Esophagus squamous epithelium (tissue), 4 donors: Measurements from ENCODE around the gene PPA1.

Experiments used
- POLR2A ChIP-seq, 4 donors: fragments of 450-650 bp; IDR thresholded peaks; one replicate each; pipeline ENCODE4 v1.6.1; 2017; ENCODE audit warnings: antibody characterized with exemption in 4 of 4, mild to moderate bottlenecking in 4 of 4, moderate library complexity in 3 of 4
- TF ChIP-seq, protein P1 (sequence below), 6 experiments: fragments of 450-650 bp in 4 of 6; fragments of 200-600 bp in 2 of 6; sonication (generic) in 2 of 6; IDR thresholded peaks; one replicate each; pipeline ENCODE4 v1.5.1; 2016 to 2019; ENCODE audit warnings: antibody characterized with exemption in 6 of 6, mild to moderate bottlenecking in 4 of 6, moderate library complexity in 4 of 6

- TF ChIP-seq, protein P1, sequence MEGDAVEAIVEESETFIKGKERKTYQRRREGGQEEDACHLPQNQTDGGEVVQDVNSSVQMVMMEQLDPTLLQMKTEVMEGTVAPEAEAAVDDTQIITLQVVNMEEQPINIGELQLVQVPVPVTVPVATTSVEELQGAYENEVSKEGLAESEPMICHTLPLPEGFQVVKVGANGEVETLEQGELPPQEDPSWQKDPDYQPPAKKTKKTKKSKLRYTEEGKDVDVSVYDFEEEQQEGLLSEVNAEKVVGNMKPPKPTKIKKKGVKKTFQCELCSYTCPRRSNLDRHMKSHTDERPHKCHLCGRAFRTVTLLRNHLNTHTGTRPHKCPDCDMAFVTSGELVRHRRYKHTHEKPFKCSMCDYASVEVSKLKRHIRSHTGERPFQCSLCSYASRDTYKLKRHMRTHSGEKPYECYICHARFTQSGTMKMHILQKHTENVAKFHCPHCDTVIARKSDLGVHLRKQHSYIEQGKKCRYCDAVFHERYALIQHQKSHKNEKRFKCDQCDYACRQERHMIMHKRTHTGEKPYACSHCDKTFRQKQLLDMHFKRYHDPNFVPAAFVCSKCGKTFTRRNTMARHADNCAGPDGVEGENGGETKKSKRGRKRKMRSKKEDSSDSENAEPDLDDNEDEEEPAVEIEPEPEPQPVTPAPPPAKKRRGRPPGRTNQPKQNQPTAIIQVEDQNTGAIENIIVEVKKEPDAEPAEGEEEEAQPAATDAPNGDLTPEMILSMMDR (IDR thresholded peaks at IDR 0.05), result no peak
- TF ChIP-seq POLR2A (IDR thresholded peaks at IDR 0.05), result no peak
Measured at GRCh38 chr10:70280099-70280498, 46.9 kb upstream of the PPA1 start.
